HL-60 (cell line): ENCODE results near the gene TUT4.
A peak's percentile ranks its signal among the peaks of the same experiment; 100 is the strongest.

ENCODE experiments used
- DNase-seq, 2 experiments: peaks; one replicate each; pipeline ENCODE4 v3.0.0-alpha.2; 2010 to 2020; ENCODE audit warnings: low read depth in 1 of 2, low spot score in 1 of 2
- H3K27ac ChIP-seq: fragments of 250-450 bp; sonication (Bioruptor Pico); replicated peaks from 2 replicates; pipeline ENCODE4 v1.5.1; 2020; ENCODE audit warnings: mild to moderate bottlenecking, moderate library complexity
- H3K27me3 ChIP-seq: fragments of 250-450 bp; sonication (Bioruptor Pico); 2 replicates; pipeline ENCODE4 v1.5.1; 2021; ENCODE audit warnings: mild to moderate bottlenecking, moderate library complexity; ENCODE audit not compliant: insufficient read depth, poor library complexity, severe bottlenecking
- H3K4me3 ChIP-seq: replicated peaks from 2 replicates; pipeline ENCODE4 v1.5.1; 2011; ENCODE audit warnings: mild to moderate bottlenecking, control low read depth, low read length; ENCODE audit not compliant: insufficient read depth
- GABPA ChIP-seq: IDR thresholded peaks from 2 replicates; pipeline ENCODE4 v1.6.1; 2012; ENCODE audit warnings: low read depth
- POLR2AphosphoS5 ChIP-seq: IDR thresholded peaks from 2 replicates; pipeline ENCODE4 v1.6.1; 2012; ENCODE audit warnings: low read depth
- SPI1 ChIP-seq: IDR thresholded peaks from 2 replicates; pipeline ENCODE4 v1.6.1; 2012; ENCODE audit warnings: low read depth, mild to moderate bottlenecking, borderline replicate concordance
- TF ChIP-seq, protein P1 (sequence below): IDR thresholded peaks from 2 replicates; pipeline ENCODE4 v1.6.1; 2012; ENCODE audit warnings: low read depth; ENCODE audit not compliant: insufficient replicate concordance
- TF ChIP-seq, protein P2 (sequence below): IDR thresholded peaks from one replicate; pipeline ENCODE4 v1.5.1; 2011; ENCODE audit warnings: low read length, control low read depth, inconsistent platforms; ENCODE audit not compliant: insufficient read depth

The TUT4 gene

DNA sequence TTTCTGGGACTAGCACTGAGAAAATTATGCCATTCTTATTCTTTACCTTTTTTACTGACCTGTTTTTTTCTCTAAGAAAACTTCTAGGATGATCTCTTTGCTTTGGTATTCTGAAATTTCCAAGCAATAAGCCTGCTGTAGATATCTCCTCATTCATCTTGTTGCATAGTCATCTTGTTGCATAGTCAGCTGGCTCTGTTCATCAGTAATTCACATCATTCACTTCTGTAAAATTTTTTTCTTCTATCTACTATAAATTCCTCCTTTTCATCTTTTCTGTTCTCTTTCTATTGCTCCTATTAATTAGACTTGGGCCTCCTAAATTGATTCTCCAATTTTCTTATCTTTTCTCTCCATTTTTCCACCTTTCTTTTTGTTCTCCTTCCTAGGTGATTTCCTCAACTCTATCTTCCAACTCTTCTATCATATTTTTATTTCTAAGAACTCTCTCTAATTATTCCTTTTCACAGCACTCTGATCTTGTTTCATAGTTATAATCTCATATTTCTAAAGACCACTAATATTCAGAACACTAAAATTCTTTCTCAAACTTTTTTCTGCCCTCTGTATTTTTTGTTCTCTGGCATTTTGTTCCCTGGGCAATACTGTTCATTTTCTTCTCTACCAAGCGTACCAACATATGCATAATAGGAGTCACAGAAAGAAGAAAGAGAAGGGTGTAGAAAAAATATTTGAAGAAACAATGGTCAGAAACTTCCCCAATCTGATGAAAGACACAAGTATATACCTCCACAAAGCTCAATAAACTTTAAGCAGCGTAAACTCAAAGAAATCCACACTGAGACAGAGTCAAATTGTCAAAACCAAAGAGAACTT, 17.7 kb downstream of the TUT4 start:
- DNase-seq, result no peak
- Histone ChIP-seq H3K27ac (no peak overlapping the region), H3K4me3 (no peak overlapping the region), H3K27me3 (no peaks in the 10 kb centered on the region)
- TF ChIP-seq, protein P1, sequence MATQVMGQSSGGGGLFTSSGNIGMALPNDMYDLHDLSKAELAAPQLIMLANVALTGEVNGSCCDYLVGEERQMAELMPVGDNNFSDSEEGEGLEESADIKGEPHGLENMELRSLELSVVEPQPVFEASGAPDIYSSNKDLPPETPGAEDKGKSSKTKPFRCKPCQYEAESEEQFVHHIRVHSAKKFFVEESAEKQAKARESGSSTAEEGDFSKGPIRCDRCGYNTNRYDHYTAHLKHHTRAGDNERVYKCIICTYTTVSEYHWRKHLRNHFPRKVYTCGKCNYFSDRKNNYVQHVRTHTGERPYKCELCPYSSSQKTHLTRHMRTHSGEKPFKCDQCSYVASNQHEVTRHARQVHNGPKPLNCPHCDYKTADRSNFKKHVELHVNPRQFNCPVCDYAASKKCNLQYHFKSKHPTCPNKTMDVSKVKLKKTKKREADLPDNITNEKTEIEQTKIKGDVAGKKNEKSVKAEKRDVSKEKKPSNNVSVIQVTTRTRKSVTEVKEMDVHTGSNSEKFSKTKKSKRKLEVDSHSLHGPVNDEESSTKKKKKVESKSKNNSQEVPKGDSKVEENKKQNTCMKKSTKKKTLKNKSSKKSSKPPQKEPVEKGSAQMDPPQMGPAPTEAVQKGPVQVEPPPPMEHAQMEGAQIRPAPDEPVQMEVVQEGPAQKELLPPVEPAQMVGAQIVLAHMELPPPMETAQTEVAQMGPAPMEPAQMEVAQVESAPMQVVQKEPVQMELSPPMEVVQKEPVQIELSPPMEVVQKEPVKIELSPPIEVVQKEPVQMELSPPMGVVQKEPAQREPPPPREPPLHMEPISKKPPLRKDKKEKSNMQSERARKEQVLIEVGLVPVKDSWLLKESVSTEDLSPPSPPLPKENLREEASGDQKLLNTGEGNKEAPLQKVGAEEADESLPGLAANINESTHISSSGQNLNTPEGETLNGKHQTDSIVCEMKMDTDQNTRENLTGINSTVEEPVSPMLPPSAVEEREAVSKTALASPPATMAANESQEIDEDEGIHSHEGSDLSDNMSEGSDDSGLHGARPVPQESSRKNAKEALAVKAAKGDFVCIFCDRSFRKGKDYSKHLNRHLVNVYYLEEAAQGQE, result no peak

DNA sequence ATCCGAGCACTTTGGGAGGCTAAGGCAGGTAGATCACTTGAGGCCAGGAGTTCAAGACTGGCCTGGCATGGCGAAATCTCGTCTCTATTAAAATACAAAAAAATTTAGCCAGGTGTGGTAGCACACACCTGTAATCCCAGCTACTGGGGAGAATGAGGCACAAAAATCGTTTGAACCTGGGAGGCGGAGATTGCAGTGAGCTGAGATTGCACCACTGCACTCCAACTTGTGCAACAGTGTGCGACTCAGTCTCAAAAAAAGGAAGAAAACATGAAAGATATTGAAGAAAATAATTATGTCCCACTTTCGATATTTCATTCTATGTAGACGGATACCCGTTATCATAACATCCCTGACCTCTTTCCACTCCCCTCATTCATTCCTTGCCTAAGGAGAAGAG, 19.2 kb downstream of the TUT4 start:
- peak overlapping the region; percentile 32; the same call in 1 of the 2 replicates for H3K4me3 ChIP-seq
- H3K27me3 ChIP-seq, result no peaks in the 10 kb centered on the region
- H3K27ac ChIP-seq, result peak overlapping the region; percentile 51
- peak in 1 of 2 experiments; percentile 72 for DNase-seq
- TF ChIP-seq, protein P2, sequence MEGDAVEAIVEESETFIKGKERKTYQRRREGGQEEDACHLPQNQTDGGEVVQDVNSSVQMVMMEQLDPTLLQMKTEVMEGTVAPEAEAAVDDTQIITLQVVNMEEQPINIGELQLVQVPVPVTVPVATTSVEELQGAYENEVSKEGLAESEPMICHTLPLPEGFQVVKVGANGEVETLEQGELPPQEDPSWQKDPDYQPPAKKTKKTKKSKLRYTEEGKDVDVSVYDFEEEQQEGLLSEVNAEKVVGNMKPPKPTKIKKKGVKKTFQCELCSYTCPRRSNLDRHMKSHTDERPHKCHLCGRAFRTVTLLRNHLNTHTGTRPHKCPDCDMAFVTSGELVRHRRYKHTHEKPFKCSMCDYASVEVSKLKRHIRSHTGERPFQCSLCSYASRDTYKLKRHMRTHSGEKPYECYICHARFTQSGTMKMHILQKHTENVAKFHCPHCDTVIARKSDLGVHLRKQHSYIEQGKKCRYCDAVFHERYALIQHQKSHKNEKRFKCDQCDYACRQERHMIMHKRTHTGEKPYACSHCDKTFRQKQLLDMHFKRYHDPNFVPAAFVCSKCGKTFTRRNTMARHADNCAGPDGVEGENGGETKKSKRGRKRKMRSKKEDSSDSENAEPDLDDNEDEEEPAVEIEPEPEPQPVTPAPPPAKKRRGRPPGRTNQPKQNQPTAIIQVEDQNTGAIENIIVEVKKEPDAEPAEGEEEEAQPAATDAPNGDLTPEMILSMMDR, result no peak
- TF ChIP-seq SPI1 (no peak), POLR2AphosphoS5 (no peak), GABPA (no peak)
- TF ChIP-seq, protein P1, result no peak

DNA sequence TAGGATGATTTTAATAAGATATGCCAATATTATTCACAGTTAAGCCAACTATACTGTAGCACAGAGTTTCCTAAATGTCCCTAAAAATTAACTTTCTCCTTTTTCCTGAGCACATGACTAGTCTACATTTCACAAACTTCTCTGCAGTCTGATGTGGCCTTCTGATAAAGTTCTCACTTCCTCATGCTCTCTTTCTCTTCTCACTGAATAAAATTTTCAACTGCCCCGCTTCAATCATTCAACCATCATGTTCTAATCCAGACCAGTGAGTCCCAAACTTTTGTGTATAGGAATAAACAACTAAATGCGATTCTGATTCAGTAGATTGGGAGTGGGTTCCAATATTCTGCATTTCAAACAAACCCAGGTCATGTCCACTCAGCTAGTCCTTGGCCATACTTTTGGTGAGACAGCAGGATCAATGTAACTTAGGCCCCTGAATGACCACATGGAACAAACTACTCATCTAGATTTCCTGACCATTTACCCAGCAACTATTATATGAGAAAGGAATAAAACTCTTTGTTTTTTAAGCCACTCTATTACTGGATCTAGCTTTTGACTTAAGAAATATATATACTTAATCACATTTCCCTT, 20.1 kb downstream of the TUT4 start:
- Histone ChIP-seq H3K4me3 (no peak overlapping the region), H3K27me3 (no peaks in the 10 kb centered on the region), H3K27ac (peak overlapping the region; percentile 51)
- DNase-seq, result peak in 1 of 2 experiments; percentile 19
- TF ChIP-seq, protein P1, result no peak
- peak; percentile 76 for TF ChIP-seq SPI1

DNA sequence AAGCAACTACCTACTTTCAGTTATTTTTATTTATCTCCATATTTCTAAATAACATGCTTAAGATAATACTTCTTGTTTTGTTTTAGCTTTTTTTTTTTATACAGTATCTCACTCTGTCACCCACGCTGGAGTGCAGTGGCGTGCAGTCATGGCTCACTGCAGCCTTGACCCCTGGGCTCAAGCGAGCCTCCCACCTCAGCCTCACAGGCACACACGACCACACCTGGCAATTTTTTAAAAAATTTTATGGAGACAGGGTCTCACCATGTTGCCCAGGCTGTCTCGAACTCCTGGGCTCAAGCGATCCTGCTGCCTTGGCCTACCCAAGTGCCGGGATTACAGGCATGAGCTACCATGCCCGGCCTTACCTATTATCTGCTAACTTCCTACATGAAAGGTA, 20.6 kb downstream of the TUT4 start:
- H3K27ac ChIP-seq, result peak overlapping the region; percentile 51
- no peaks in the 10 kb centered on the region for H3K27me3 ChIP-seq
- no peak overlapping the region for H3K4me3 ChIP-seq
- no peak for DNase-seq
- TF ChIP-seq SPI1, result no peak
- TF ChIP-seq, protein P2, result no peak
- TF ChIP-seq GABPA, result no peak
- TF ChIP-seq, protein P1, result no peak
- no peak for TF ChIP-seq POLR2AphosphoS5
